Choroid plexus epithelial cell (primary cell): ENCODE results near the gene FERMT2.

ENCODE experiments used
- DNase-seq: peaks from one replicate; pipeline ENCODE4 v3.0.0-alpha.2; 2010; ENCODE audit warnings: low read depth
- H3K4me3 ChIP-seq: 2 replicates; pipeline ENCODE4 v1.5.1; 2011; ENCODE audit warnings: low read depth, mild to moderate bottlenecking, control low read depth, low read length, moderate library complexity
- CTCF ChIP-seq: conservative IDR thresholded peaks from 2 replicates; pipeline ENCODE4 v1.5.1; 2011; ENCODE audit warnings: low read depth, mild to moderate bottlenecking, control low read depth, inconsistent platforms, low read length, moderate library complexity

FERMT2 gene

GRCh38 chr14:52825085-52825484 lies 125.8 kb downstream of the FERMT2 start:
- no peak for TF ChIP-seq CTCF
- no peak overlapping the region for H3K4me3 ChIP-seq
- no peak for DNase-seq

GRCh38 chr14:52824462-52824861 lies 126.4 kb downstream of the FERMT2 start:
- no peak for DNase-seq
- TF ChIP-seq CTCF: no peak
- H3K4me3 ChIP-seq: no peak overlapping the region

GRCh38 chr14:52821805-52822250 lies 129.0 kb downstream of the FERMT2 start:
- no peak for TF ChIP-seq CTCF
- H3K4me3 ChIP-seq: no peak overlapping the region

GRCh38 chr14:52808101-52808500 lies 142.7 kb downstream of the FERMT2 start:
- no peak for TF ChIP-seq CTCF
- H3K4me3 ChIP-seq: no peak overlapping the region
- no peak for DNase-seq

More at GRCh38 chr14:52821805-52822250, 129.0 kb downstream of the FERMT2 start:
- DNase-seq: no peak
